ENCODE data around the gene TOMM7. TPM values are rescaled to one million over a fixed set of nuclear protein-coding genes. Genes with fewer than 3 reads are reported as not detected.

The TOMM7 gene
- polyA plus RNA-seq, 1 of the 3 experiments (the other 2 are of a cell fraction) = 546 TPM

DNA sequence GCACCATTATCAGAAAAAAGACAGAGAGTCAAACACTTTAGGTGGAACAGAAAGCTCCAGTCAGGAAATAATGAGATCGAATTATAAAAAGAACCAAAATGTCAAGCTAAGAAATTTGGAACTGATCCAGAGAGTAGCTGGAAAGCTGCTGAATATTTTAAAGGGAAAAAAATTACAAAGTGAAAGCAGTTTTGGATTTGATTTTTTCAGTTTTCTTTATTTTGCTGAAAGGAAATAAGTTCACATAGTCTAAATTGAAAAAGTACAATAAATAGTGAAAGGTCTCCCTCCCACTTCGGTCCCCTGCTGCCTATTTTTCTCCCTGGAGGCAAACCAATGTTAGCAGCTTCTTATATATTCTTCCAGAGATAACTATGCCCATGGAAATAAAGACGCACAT, 11.3 kb upstream of the TOMM7 start:
- H3K9me3 ChIP-seq = no peaks in the 10 kb centered on the region
- H4K20me1 ChIP-seq (ENCODE audit: insufficient read depth) = no peaks in the 10 kb centered on the region
- H3K36me3 ChIP-seq (replicated peaks in 1 of 2; ENCODE audit: control insufficient read depth in 1 of 2, insufficient read depth in 2 of 2, low read length in 1 of 2) = no peaks in the 10 kb centered on the region
- 27% methylated on average over 3 of the region's 3 CpGs for WGBS (ENCODE audit: low lambda C conversion rate)
- H3F3A ChIP-seq (replicated peaks; ENCODE audit: insufficient read depth) = peaks cover 4% of the 10 kb centered on the region
- H3K27ac ChIP-seq (ENCODE audit: low read depth in 2 of 2, low read length in 1 of 2) = no peak overlapping the region
- H3K79me2 ChIP-seq (ENCODE audit: insufficient read depth) = no peaks in the 10 kb centered on the region
- no peaks in the 10 kb centered on the region for H3K4me1 ChIP-seq (ENCODE audit: control insufficient read depth in 1 of 2, insufficient read depth in 2 of 2, low read depth in 1 of 2, low read length in 1 of 2)
- CTCF ChIA-PET = interaction anchor here (0.7 kb wide), 1 partner anchor 1640 kb away, joined by 3 read pairs; no protein-coding TSS in a partner anchor
- POLR2A ChIA-PET = no interaction called here
- H3K27me3 ChIP-seq (ENCODE audit: insufficient read depth) = peaks cover 30% of the 10 kb centered on the region; the same call in 1 of the 2 replicates
- H3K4me2 ChIP-seq = no peak overlapping the region; the same call in 1 of the 2 replicates
- DNase-seq = no peak
- H3K9me2 ChIP-seq = no peaks in the 10 kb centered on the region
- no peak overlapping the region for H3K4me3 ChIP-seq (ENCODE audit: low read depth in 2 of 2, low read length in 1 of 2)
- no peak overlapping the region for H3K9ac ChIP-seq
- 0 out of 2 replicates have a peak overlapping the region, but pooled peaks have one; percentile 2 for H2AFZ ChIP-seq (ENCODE audit: low read depth)
- TF ChIP-seq MXI1 (IDR thresholded peaks at IDR 0.05; ENCODE audit: low read depth, low read length) = no peak

DNA sequence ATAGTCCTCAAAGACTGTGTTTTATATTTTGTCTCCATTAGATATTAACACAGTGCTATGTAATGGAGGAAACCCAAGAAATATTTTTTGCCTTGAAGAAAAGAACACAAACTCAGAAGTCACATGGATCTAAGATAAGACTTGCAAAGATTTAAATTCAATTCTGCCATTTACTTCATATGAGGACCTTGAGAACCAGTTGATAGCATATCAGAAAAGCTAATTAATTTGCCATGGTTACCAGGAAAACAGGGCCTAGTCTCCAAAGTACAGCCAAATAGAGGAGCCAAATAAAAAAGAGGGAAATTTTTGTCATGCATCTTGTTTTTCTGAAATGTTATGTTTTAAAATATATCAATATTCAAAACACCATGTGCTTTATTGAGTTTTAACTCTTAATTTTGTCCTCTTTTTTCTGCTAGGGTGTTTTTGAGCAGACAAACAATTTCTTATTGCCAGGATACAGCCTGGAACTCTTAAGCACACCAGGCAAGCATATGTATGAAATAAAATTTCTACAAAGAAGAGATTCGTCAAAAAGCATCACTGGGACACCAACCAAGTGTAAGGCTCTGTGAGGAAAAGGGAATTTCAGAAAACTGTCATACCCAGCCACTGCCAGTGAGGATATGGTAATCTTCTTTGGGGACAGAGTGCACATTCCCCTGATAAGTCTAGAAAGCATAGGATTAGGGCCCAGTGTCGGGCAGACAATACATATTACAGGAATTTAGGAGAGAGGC, 10.6 kb upstream of the TOMM7 start:
- no peak for DNase-seq
- Histone ChIP-seq H3F3A (replicated peaks; ENCODE audit: insufficient read depth) (peaks cover 4% of the 10 kb centered on the region), H3K9ac (no peak overlapping the region), H3K4me2 (no peak overlapping the region), H2AFZ (ENCODE audit: low read depth) (0 out of 2 replicates have a peak overlapping the region, but pooled peaks have one; percentile 2), H3K9me2 (no peaks in the 10 kb centered on the region), H3K79me2 (ENCODE audit: insufficient read depth) (no peaks in the 10 kb centered on the region), H3K27ac (ENCODE audit: low read depth in 2 of 2, low read length in 1 of 2) (no peak overlapping the region), H3K9me3 (no peaks in the 10 kb centered on the region), H4K20me1 (ENCODE audit: insufficient read depth) (no peaks in the 10 kb centered on the region), H3K27me3 (ENCODE audit: insufficient read depth) (peaks cover 28% of the 10 kb centered on the region; the same call in 1 of the 2 replicates), H3K4me1 (ENCODE audit: control insufficient read depth in 1 of 2, insufficient read depth in 2 of 2, low read depth in 1 of 2, low read length in 1 of 2) (no peaks in the 10 kb centered on the region), H3K4me3 (ENCODE audit: low read depth in 2 of 2, low read length in 1 of 2) (no peak overlapping the region), H3K36me3 (replicated peaks in 1 of 2; ENCODE audit: control insufficient read depth in 1 of 2, insufficient read depth in 2 of 2, low read length in 1 of 2) (no peaks in the 10 kb centered on the region)
- ChIA-PET CTCF (no interaction called here), POLR2A (no interaction called here)
- WGBS (ENCODE audit: low lambda C conversion rate) = 25% methylated on average over 2 of the region's 2 CpGs
- TF ChIP-seq, protein P1, sequence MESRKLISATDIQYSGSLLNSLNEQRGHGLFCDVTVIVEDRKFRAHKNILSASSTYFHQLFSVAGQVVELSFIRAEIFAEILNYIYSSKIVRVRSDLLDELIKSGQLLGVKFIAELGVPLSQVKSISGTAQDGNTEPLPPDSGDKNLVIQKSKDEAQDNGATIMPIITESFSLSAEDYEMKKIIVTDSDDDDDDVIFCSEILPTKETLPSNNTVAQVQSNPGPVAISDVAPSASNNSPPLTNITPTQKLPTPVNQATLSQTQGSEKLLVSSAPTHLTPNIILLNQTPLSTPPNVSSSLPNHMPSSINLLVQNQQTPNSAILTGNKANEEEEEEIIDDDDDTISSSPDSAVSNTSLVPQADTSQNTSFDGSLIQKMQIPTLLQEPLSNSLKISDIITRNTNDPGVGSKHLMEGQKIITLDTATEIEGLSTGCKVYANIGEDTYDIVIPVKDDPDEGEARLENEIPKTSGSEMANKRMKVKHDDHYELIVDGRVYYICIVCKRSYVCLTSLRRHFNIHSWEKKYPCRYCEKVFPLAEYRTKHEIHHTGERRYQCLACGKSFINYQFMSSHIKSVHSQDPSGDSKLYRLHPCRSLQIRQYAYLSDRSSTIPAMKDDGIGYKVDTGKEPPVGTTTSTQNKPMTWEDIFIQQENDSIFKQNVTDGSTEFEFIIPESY (IDR thresholded peaks at IDR 0.05; ENCODE audit: borderline replicate concordance, low read depth) = no peak
- TF ChIP-seq FOXM1 (IDR thresholded peaks at IDR 0.05; ENCODE audit: low read depth) = no peak
- no peak for TF ChIP-seq NRF1 (IDR thresholded peaks at IDR 0.05; ENCODE audit: low read depth, low read length)
- no peak for TF ChIP-seq SMC3 (IDR thresholded peaks at IDR 0.05; ENCODE audit: low read depth, low read length)
- TF ChIP-seq GATA2 (CRISPR knock-in tag; IDR thresholded peaks at IDR 0.05) = no peak
- TF ChIP-seq, protein P2, sequence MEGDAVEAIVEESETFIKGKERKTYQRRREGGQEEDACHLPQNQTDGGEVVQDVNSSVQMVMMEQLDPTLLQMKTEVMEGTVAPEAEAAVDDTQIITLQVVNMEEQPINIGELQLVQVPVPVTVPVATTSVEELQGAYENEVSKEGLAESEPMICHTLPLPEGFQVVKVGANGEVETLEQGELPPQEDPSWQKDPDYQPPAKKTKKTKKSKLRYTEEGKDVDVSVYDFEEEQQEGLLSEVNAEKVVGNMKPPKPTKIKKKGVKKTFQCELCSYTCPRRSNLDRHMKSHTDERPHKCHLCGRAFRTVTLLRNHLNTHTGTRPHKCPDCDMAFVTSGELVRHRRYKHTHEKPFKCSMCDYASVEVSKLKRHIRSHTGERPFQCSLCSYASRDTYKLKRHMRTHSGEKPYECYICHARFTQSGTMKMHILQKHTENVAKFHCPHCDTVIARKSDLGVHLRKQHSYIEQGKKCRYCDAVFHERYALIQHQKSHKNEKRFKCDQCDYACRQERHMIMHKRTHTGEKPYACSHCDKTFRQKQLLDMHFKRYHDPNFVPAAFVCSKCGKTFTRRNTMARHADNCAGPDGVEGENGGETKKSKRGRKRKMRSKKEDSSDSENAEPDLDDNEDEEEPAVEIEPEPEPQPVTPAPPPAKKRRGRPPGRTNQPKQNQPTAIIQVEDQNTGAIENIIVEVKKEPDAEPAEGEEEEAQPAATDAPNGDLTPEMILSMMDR (IDR thresholded peaks at IDR 0.05) = no peak
- TF ChIP-seq TAF1 (IDR thresholded peaks at IDR 0.05; ENCODE audit: borderline replicate concordance, low read depth, low read length) = no peak
- no peak for TF ChIP-seq ELF1 (IDR thresholded peaks at IDR 0.05)
- TF ChIP-seq RFX5 (IDR thresholded peaks at IDR 0.05; ENCODE audit: low read length) = no peak
- no peak for TF ChIP-seq JUND (IDR thresholded peaks at IDR 0.05)
- no peak for TF ChIP-seq EZH2phosphoT487 (IDR thresholded peaks at IDR 0.05; ENCODE audit: borderline replicate concordance, low read depth)
- TF ChIP-seq, protein P3, sequence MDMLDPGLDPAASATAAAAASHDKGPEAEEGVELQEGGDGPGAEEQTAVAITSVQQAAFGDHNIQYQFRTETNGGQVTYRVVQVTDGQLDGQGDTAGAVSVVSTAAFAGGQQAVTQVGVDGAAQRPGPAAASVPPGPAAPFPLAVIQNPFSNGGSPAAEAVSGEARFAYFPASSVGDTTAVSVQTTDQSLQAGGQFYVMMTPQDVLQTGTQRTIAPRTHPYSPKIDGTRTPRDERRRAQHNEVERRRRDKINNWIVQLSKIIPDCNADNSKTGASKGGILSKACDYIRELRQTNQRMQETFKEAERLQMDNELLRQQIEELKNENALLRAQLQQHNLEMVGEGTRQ (IDR thresholded peaks at IDR 0.05; ENCODE audit: borderline replicate concordance, low read depth, low read length) = no peak
- TF ChIP-seq RAD21 (IDR thresholded peaks at IDR 0.05; ENCODE audit: low read length) = no peak
- TF ChIP-seq POLR2AphosphoS5 (IDR thresholded peaks at IDR 0.05; ENCODE audit: low read depth, low read length) = no peak
- TF ChIP-seq RXRA (IDR thresholded peaks at IDR 0.05; ENCODE audit: borderline replicate concordance, low read depth) = no peak
- TF ChIP-seq, protein P4, sequence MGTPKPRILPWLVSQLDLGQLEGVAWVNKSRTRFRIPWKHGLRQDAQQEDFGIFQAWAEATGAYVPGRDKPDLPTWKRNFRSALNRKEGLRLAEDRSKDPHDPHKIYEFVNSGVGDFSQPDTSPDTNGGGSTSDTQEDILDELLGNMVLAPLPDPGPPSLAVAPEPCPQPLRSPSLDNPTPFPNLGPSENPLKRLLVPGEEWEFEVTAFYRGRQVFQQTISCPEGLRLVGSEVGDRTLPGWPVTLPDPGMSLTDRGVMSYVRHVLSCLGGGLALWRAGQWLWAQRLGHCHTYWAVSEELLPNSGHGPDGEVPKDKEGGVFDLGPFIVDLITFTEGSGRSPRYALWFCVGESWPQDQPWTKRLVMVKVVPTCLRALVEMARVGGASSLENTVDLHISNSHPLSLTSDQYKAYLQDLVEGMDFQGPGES (IDR thresholded peaks at IDR 0.05; ENCODE audit: low read depth, low read length) = no peak
- no peak for TF ChIP-seq CHD2 (IDR thresholded peaks at IDR 0.05; ENCODE audit: low read length, partially characterized antibody)
